ENCODE measurements around the gene ATR. TPM values are rescaled to one million over a fixed set of nuclear protein-coding genes. Genes with fewer than 3 reads are reported as not detected.
"Not testable (repeated sequence)": the region's sequence is repeated elsewhere in the genome, so short reads cannot be mapped to it uniquely, and the experiment has no call there.

The ATR gene
- polyA plus RNA-seq, 1 experiment, result 6.0 TPM

DNA sequence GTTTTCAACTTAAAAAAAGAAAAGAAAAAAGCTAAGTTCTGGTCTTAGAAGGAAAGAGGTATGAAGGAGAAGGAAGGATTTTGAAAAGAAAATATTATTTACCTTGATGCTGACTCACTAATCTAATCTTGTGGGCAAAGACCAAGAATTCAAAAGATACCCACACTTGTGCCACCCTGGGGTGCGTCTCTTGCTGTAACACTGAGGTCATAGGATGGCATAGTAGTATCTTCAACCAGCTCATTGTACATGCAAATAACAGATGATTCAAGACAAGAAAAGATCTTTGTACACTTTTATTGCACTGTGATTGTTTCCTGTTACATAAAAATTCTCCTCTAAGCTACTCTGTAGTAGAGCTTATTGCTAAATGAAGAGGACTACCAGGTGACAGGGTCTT lies 35.0 kb upstream of the ATR start:
- CTCF ChIA-PET, result no interaction called here
- no peaks in the 10 kb centered on the region for H3K36me3 ChIP-seq (ENCODE audit: control insufficient read depth, insufficient read depth, low read length)
- H3K27me3 ChIP-seq (ENCODE audit: control insufficient read depth, insufficient read depth, low read length), result no peaks in the 10 kb centered on the region; the same call in 1 of the 2 replicates
- TF ChIP-seq, protein P1, sequence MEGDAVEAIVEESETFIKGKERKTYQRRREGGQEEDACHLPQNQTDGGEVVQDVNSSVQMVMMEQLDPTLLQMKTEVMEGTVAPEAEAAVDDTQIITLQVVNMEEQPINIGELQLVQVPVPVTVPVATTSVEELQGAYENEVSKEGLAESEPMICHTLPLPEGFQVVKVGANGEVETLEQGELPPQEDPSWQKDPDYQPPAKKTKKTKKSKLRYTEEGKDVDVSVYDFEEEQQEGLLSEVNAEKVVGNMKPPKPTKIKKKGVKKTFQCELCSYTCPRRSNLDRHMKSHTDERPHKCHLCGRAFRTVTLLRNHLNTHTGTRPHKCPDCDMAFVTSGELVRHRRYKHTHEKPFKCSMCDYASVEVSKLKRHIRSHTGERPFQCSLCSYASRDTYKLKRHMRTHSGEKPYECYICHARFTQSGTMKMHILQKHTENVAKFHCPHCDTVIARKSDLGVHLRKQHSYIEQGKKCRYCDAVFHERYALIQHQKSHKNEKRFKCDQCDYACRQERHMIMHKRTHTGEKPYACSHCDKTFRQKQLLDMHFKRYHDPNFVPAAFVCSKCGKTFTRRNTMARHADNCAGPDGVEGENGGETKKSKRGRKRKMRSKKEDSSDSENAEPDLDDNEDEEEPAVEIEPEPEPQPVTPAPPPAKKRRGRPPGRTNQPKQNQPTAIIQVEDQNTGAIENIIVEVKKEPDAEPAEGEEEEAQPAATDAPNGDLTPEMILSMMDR (IDR thresholded peaks at IDR 0.05; ENCODE audit: insufficient read depth, low read depth, low read length), result no peak
- POLR2A ChIA-PET, result no interaction called here
- DNase-seq (ENCODE audit: low read depth), result no peak
- H3K4me3 ChIP-seq (ENCODE audit: low read depth, low read length), result no peak overlapping the region

DNA sequence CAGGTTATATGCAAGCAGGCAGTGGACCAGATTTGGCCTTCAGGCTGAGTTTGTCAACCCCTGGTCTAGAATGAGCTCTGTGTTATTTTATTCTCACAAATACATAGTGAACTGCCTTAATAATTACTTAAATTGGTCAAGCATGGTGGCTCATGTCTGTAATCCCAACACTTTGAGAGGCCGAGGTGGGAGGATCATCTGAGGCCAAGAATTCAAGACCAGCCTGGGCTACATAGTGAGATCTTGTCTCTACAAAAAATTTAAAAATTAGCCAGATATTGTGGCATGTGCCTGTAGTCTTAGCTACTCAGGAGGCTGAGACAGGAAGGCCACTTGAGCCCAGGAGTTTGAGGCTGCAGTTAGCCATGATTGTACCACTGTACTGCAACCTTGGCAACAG lies 32.7 kb upstream of the ATR start:
- ChIA-PET POLR2A (no interaction called here), CTCF (interaction anchor here (1.0 kb wide), 1 partner anchor 17 kb away, joined by 3 read pairs; no protein-coding TSS in a partner anchor)

GRCh38 chr3:142609136-142609535 lies 30.6 kb upstream of the ATR start:
- no peaks in the 10 kb centered on the region for H3K36me3 ChIP-seq (ENCODE audit: control insufficient read depth, insufficient read depth, low read length)
- TF ChIP-seq, protein P1 (IDR thresholded peaks at IDR 0.05; ENCODE audit: insufficient read depth, low read depth, low read length), result no peak
- POLR2A ChIA-PET, result no interaction called here
- no peak overlapping the region for H3K4me3 ChIP-seq (ENCODE audit: low read depth, low read length)
- CTCF ChIA-PET, result interaction anchor here (0.9 kb wide), 1 partner anchor 9 kb away, joined by 3 read pairs; no protein-coding TSS in a partner anchor
- no peaks in the 10 kb centered on the region for H3K27me3 ChIP-seq (ENCODE audit: control insufficient read depth, insufficient read depth, low read length)
- no peak for DNase-seq (ENCODE audit: low read depth)

More for the DNA sequence above, 32.7 kb upstream of the ATR start:
- TF ChIP-seq, protein P1 (IDR thresholded peaks at IDR 0.05; ENCODE audit: insufficient read depth, low read depth, low read length), result no peak
- H3K27me3 ChIP-seq (ENCODE audit: control insufficient read depth, insufficient read depth, low read length), result no peaks in the 10 kb centered on the region
- no peak for DNase-seq (ENCODE audit: low read depth)
- H3K4me3 ChIP-seq (ENCODE audit: low read depth, low read length), result no peak overlapping the region
- no peaks in the 10 kb centered on the region for H3K36me3 ChIP-seq (ENCODE audit: control insufficient read depth, insufficient read depth, low read length)

GRCh38 chr3:142608631-142609030 lies 30.1 kb upstream of the ATR start:
- Histone ChIP-seq H3K27me3 (ENCODE audit: control insufficient read depth, insufficient read depth, low read length) (no peaks in the 10 kb centered on the region), H3K36me3 (ENCODE audit: control insufficient read depth, insufficient read depth, low read length) (no peaks in the 10 kb centered on the region), H3K4me3 (ENCODE audit: low read depth, low read length) (no peak overlapping the region)
- ChIA-PET CTCF (interaction anchor here (0.7 to 0.9 kb wide), 2 partner anchors 10 to 875 kb away, joined by 3 read pairs; no protein-coding TSS in a partner anchor), POLR2A (no interaction called here)
- DNase-seq (ENCODE audit: low read depth), result no peak
- TF ChIP-seq, protein P1 (IDR thresholded peaks at IDR 0.05; ENCODE audit: insufficient read depth, low read depth, low read length), result no peak

- ChIA-PET POLR2A (no interaction called here), CTCF (no interaction called here)
- no peak for DNase-seq (ENCODE audit: low read depth)
- no peaks in the 10 kb centered on the region for H3K36me3 ChIP-seq (ENCODE audit: control insufficient read depth, insufficient read depth, low read length)
- TF ChIP-seq, protein P1 (IDR thresholded peaks at IDR 0.05; ENCODE audit: insufficient read depth, low read depth, low read length), result no peak
- H3K4me3 ChIP-seq (ENCODE audit: low read depth, low read length), result no peak overlapping the region
- H3K27me3 ChIP-seq (ENCODE audit: control insufficient read depth, insufficient read depth, low read length), result no peaks in the 10 kb centered on the region
Measured at GRCh38 chr3:142604940-142605339, 26.4 kb upstream of the ATR start.

DNA sequence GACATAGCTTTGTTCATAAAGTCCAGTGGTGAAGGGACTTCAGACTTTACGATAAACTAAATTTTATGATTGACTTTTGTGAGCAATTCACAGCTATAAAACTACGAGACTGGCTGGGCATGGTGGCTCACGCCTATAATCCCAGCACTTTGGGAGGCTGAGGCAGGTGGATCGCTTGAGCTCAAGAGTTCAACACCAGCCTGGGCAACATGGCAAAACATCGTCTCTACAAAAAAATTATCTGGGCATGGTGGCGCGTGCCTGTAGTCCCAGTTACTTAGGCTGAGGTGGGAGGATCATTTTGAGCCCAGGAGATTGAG lies 24.8 kb upstream of the ATR start:
- H3K27me3 ChIP-seq (ENCODE audit: control insufficient read depth, insufficient read depth, low read length); H3K36me3 ChIP-seq (ENCODE audit: control insufficient read depth, insufficient read depth, low read length); DNase-seq (ENCODE audit: low read depth); POLR2A ChIA-PET; H3K4me3 ChIP-seq (ENCODE audit: low read depth, low read length): not testable (repeated sequence)
- CTCF ChIA-PET, result interaction anchor here (2.0 kb wide), 1 partner anchor 15 kb away, joined by 6 read pairs; no protein-coding TSS in a partner anchor

Data from BJ (cell line).